IMR-90 (cell line): ENCODE data around the gene THAP10. TPM values are rescaled to one million over a fixed set of nuclear protein-coding genes. Genes with fewer than 3 reads are reported as not detected.
A peak's percentile ranks its signal among the peaks of the same experiment; 100 is the strongest.

Experiments used
- ATAC-seq: fragments of 200-7000 bp; cut with Tn5 transposase; 2 replicates; pipeline ENCODE4 v1.9.1; 2020; ENCODE audit warnings: low read depth, mild to moderate bottlenecking, moderate library complexity
- BruUV-seq: library from RNA; stranded (reverse); fragments of 400-500 nt; replicated peaks from 2 replicates; lab custom pipeline; 2021; lab: Mats Ljungman, UMichigan
- CTCF ChIA-PET: fragments of 300-600 bp; formaldehyde crosslinking; extraction: SDS; loops from one replicate; lab custom pipeline; 2021; ENCODE audit warnings: antibody characterized with exemption; lab: Yijun Ruan, JAX
- POLR2A ChIA-PET: fragments of 300-600 bp; sonication (Branson Sonifier 250); formaldehyde crosslinking; loops from one replicate; lab custom pipeline; 2022; ENCODE audit warnings: antibody characterized with exemption; ENCODE audit not compliant: unreplicated experiment; lab: Charles Lee
- DNase-seq: peaks from one replicate; pipeline ENCODE4 v3.0.0; 2013
- H2AFZ ChIP-seq: replicated peaks from 2 replicates; pipeline ENCODE3; 2013; ENCODE audit warnings: low read length, mild to moderate bottlenecking; ENCODE audit not compliant: poor library complexity
- H2AK5ac ChIP-seq: 2 replicates; pipeline ENCODE4 v1.6.1; 2013; ENCODE audit warnings: low read depth, low read length, inconsistent platforms
- H2AK9ac ChIP-seq: replicated peaks from 2 replicates; pipeline ENCODE3; 2013; ENCODE audit warnings: mild to moderate bottlenecking, low read depth, low read length, moderate library complexity; ENCODE audit not compliant: poor library complexity
- H2BK120ac ChIP-seq: 2 replicates; pipeline ENCODE4 v1.6.1; 2013; ENCODE audit warnings: low read depth, low read length, inconsistent platforms
- H2BK15ac ChIP-seq: 3 replicates; pipeline ENCODE4 v1.6.1; 2013; ENCODE audit warnings: low read depth, low read length, inconsistent platforms
- H2BK20ac ChIP-seq: 2 replicates; pipeline ENCODE4 v1.6.1; 2013; ENCODE audit warnings: low read depth, mild to moderate bottlenecking, inconsistent platforms, low read length, moderate library complexity
- H2BK5ac ChIP-seq: 2 replicates; pipeline ENCODE4 v1.6.1; 2013; ENCODE audit warnings: mild to moderate bottlenecking, low read depth, low read length, inconsistent platforms; ENCODE audit not compliant: poor library complexity, severe bottlenecking
- H3K14ac ChIP-seq: replicated peaks from 2 replicates; pipeline ENCODE4 v1.6.1; 2013; ENCODE audit warnings: low read depth, low read length, inconsistent platforms
- H3K18ac ChIP-seq: 2 replicates; pipeline ENCODE4 v1.6.1; 2013; ENCODE audit warnings: low read depth, low read length, control low read depth
- H3K23ac ChIP-seq: 2 replicates; pipeline ENCODE4 v1.6.1; 2013; ENCODE audit warnings: low read depth, low read length, inconsistent platforms
- H3K27ac ChIP-seq: 2 replicates; pipeline ENCODE4 v1.5.1; 2013; ENCODE audit warnings: mild to moderate bottlenecking, control low read depth, low read length; ENCODE audit not compliant: insufficient read depth
- H3K27me3 ChIP-seq: 2 replicates; pipeline ENCODE4 v1.6.1; 2013; ENCODE audit warnings: low read length; ENCODE audit not compliant: control insufficient read depth, insufficient read depth
- H3K36me3 ChIP-seq: 2 replicates; pipeline ENCODE4 v1.6.1; 2013; ENCODE audit warnings: low read length, mixed read lengths; ENCODE audit not compliant: control insufficient read depth, insufficient read depth
- H3K4ac ChIP-seq: 2 replicates; pipeline ENCODE4 v1.6.1; 2013; ENCODE audit warnings: low read depth, low read length, inconsistent platforms
- H3K4me1 ChIP-seq: 2 replicates; pipeline ENCODE4 v1.6.1; 2013; ENCODE audit warnings: low read length, mixed read lengths; ENCODE audit not compliant: control insufficient read depth, insufficient read depth
- H3K4me2 ChIP-seq: 2 replicates; pipeline ENCODE4 v1.6.1; 2013; ENCODE audit warnings: low read depth, mild to moderate bottlenecking, control low read depth, low read length, moderate library complexity
- H3K4me3 ChIP-seq: 2 replicates; pipeline ENCODE4 v1.5.1; 2013; ENCODE audit warnings: low read depth, mild to moderate bottlenecking, control low read depth, low read length, moderate library complexity; ENCODE audit not compliant: insufficient read depth
- H3K56ac ChIP-seq: 2 replicates; pipeline ENCODE4 v1.6.1; 2013; ENCODE audit warnings: low read length, inconsistent platforms; ENCODE audit not compliant: insufficient read depth; ENCODE audit errors: extremely low read depth
- H3K79me1 ChIP-seq, 2 experiments: 2 replicates each; pipeline ENCODE4 v1.6.1; 2013; ENCODE audit warnings: low read length in 2 of 2, inconsistent platforms in 1 of 2, low read depth in 1 of 2
- H3K9ac ChIP-seq: 2 replicates; pipeline ENCODE4 v1.6.1; 2013; ENCODE audit warnings: low read depth, low read length, control low read depth
- H3K9me1 ChIP-seq: 2 replicates; pipeline ENCODE4 v1.6.1; 2013; ENCODE audit warnings: low read length, inconsistent platforms; ENCODE audit not compliant: insufficient read depth
- H3K9me3 ChIP-seq: 2 replicates; pipeline ENCODE4 v1.6.1; 2013; ENCODE audit warnings: low read length; ENCODE audit not compliant: control insufficient read depth, insufficient read depth
- H4K20me1 ChIP-seq: 2 replicates; pipeline ENCODE4 v1.6.1; 2013; ENCODE audit warnings: low read length, inconsistent platforms; ENCODE audit not compliant: insufficient read depth
- H4K5ac ChIP-seq: 2 replicates; pipeline ENCODE4 v1.6.1; 2013; ENCODE audit warnings: mild to moderate bottlenecking, low read depth, low read length, control low read depth
- H4K8ac ChIP-seq, 2 experiments: 2 replicates each; pipeline ENCODE4 v1.6.1; 2013; ENCODE audit warnings: low read depth in 2 of 2, low read length in 2 of 2, control low read depth in 1 of 2, inconsistent platforms in 1 of 2
- H4K91ac ChIP-seq: 2 replicates; pipeline ENCODE4 v1.6.1; 2013; ENCODE audit warnings: low read depth, low read length, inconsistent platforms; ENCODE audit not compliant: insufficient read depth
- FOS ChIP-seq: fragments of 150-350 bp; IDR thresholded peaks from 2 replicates; pipeline ENCODE4 v1.6.1; 2016; ENCODE audit warnings: low read depth, low read length
- MAFK ChIP-seq: IDR thresholded peaks from 2 replicates; pipeline ENCODE4 v1.6.1; 2012; ENCODE audit warnings: low read depth, low read length, improper control_type of control experiment
- RAD21 ChIP-seq: IDR thresholded peaks from 2 replicates; pipeline ENCODE4 v1.6.1; 2012; ENCODE audit warnings: low read length, improper control_type of control experiment
- RFX5 ChIP-seq: IDR thresholded peaks from 2 replicates; pipeline ENCODE4 v1.8.0; 2012; ENCODE audit warnings: low read depth, mild to moderate bottlenecking, low read length, moderate library complexity
- WGBS, 2 experiments: methylation state at CpG; one replicate each; pipeline versions ENCODE4 v1.1.5 to v1.1.7; 2013; ENCODE audit warnings: missing lambda C conversion rate in 2 of 2; ENCODE audit not compliant: insufficient read length in 1 of 2; ENCODE audit errors: extremely low coverage in 2 of 2; 5-methylcytosine and 5-hydroxymethylcytosine counted together
- dilution Hi-C: fragments of 300-500 bp; cut with HindIII; formaldehyde crosslinking; loops from one replicate; pipeline ENCODE4 v1.14.3; 2018; ENCODE audit warnings: low sequenced_read_pairs; ENCODE audit not compliant: unreplicated experiment
- in situ Hi-C: fragments of 300-500 bp; cut with MboI; formaldehyde crosslinking; loops from 3 replicates; pipeline ENCODE4 v1.14.3; 2019; ENCODE audit warnings: low sequenced_read_pairs, inconsistent platforms, mixed read lengths
- intact Hi-C: fragments of 100-400 bp; cut with micrococcal nuclease; formaldehyde crosslinking; loops from 2 replicates; pipeline ENCODE4 v1.10.0; 2022
- polyA plus RNA-seq, 3 experiments: library from polyadenylated mRNA; depleted of rRNA; stranded (reverse); fragments of >200 nt; gene quantifications; 2 replicates each; pipeline ENCODE4 v1.2.3, GENCODE V29; 2012; ENCODE audit warnings: low replicate concordance in 1 of 3
- total RNA-seq: library from RNA; depleted of rRNA; stranded (reverse); fragments of >200 nt; gene quantifications from 2 replicates; pipeline ENCODE4 v1.2.3, GENCODE V29; 2012
- TF ChIP-seq, protein P1 (sequence below): fragments of 150-350 bp; IDR thresholded peaks from 2 replicates; pipeline ENCODE4 v1.6.1; 2017; ENCODE audit warnings: mild to moderate bottlenecking, antibody characterized with exemption, low read length, low read depth
- TF ChIP-seq, protein P2 (sequence below): conservative IDR thresholded peaks from 2 replicates; pipeline ENCODE4 v1.5.1; 2012; ENCODE audit warnings: mild to moderate bottlenecking, low read depth, low read length, improper control_type of control experiment

The THAP10 gene
- total and polyA plus RNA-seq, 2 of the 4 experiments (the other 2 are of a cell fraction) = 2.3 to 2.8 TPM

DNA sequence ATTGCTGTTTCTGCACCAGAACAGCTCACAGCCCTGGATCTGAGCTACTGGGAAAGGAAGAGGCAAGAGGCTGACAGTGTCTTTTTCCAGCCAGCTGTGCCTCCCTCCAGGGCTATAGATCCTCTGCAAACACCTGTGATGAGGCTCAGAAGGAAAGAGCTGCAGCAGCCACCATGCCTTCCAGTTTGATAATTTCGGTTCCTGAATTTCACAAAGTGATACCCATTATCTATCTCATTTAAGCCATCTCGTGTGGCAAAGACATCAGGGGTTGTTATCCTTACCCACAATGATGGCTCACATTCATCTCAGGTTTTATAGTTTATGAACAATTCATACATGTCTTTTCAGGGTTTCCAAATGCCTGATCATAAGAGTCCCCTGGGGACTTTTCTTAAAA is 36.5 kb downstream of the THAP10 start:
- Histone ChIP-seq H2AFZ (peak overlapping the region; percentile 9), H2BK120ac (peak overlapping the region; percentile 91), H2BK15ac (peak overlapping the region; percentile 83; the same call in 2 of the 3 replicates), H4K91ac (peak overlapping the region; percentile 80), H3K27me3 (no peaks in the 10 kb centered on the region), H3K14ac (peak overlapping the region; percentile 72), H3K9me1 (peaks cover 12% of the 10 kb centered on the region), H2BK20ac (peak overlapping the region; percentile 95), H3K56ac (peak overlapping the region; percentile 85), H3K36me3 (peaks cover 5% of the 10 kb centered on the region), H2AK5ac (peak overlapping the region; percentile 96), H3K4me2 (peak overlapping the region; percentile 85), H4K5ac (peak overlapping the region; percentile 61), H2BK5ac (peak overlapping the region; percentile 85), H3K18ac (peak overlapping the region; percentile 78), H3K9me3 (no peaks in the 10 kb centered on the region), H3K23ac (peak overlapping the region; percentile 63), H3K4me3 (no peak overlapping the region), H4K20me1 (peaks cover 22% of the 10 kb centered on the region), H3K27ac (peak overlapping the region; percentile 94), H3K79me1 (peaks cover 11 to 37% of the 10 kb centered on the region in 2 experiments; a peak in 3 of 4 replicates), H3K9ac (peak overlapping the region; percentile 58), H3K4ac (peak overlapping the region; percentile 79), H2AK9ac (peak overlapping the region; percentile 6), H4K8ac (peak overlapping the region; percentile 16 to 50), H3K4me1 (peaks cover 23% of the 10 kb centered on the region)
- BruUV-seq = no TSS peak
- CTCF ChIA-PET = interaction anchor here (2.1 kb wide), 1 partner anchor 19 kb away, joined by 12 read pairs; no protein-coding TSS in a partner anchor
- intact Hi-C loops = loop anchor here (2.0 kb wide), 1 partner anchor 31 kb away; no protein-coding TSS in a partner anchor
- dilution Hi-C loops = no loop called here
- ATAC-seq (no peak), DNase-seq (peak; percentile 22)
- in situ Hi-C loops = no loop called here
- WGBS, 2 experiments = no CpG with 5 or more reads among the region's 2 CpGs
- no peak for TF ChIP-seq RAD21
- TF ChIP-seq, protein P1, sequence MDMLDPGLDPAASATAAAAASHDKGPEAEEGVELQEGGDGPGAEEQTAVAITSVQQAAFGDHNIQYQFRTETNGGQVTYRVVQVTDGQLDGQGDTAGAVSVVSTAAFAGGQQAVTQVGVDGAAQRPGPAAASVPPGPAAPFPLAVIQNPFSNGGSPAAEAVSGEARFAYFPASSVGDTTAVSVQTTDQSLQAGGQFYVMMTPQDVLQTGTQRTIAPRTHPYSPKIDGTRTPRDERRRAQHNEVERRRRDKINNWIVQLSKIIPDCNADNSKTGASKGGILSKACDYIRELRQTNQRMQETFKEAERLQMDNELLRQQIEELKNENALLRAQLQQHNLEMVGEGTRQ = no peak
- TF ChIP-seq, protein P2, sequence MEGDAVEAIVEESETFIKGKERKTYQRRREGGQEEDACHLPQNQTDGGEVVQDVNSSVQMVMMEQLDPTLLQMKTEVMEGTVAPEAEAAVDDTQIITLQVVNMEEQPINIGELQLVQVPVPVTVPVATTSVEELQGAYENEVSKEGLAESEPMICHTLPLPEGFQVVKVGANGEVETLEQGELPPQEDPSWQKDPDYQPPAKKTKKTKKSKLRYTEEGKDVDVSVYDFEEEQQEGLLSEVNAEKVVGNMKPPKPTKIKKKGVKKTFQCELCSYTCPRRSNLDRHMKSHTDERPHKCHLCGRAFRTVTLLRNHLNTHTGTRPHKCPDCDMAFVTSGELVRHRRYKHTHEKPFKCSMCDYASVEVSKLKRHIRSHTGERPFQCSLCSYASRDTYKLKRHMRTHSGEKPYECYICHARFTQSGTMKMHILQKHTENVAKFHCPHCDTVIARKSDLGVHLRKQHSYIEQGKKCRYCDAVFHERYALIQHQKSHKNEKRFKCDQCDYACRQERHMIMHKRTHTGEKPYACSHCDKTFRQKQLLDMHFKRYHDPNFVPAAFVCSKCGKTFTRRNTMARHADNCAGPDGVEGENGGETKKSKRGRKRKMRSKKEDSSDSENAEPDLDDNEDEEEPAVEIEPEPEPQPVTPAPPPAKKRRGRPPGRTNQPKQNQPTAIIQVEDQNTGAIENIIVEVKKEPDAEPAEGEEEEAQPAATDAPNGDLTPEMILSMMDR = no peak
- TF ChIP-seq FOS = no peak
- no peak for TF ChIP-seq MAFK
- TF ChIP-seq RFX5 = no peak
- POLR2A ChIA-PET = no interaction called here
